ENCODE measurements around the gene BDP1.
"Not testable (repeated sequence)": the region's sequence is repeated elsewhere in the genome, so short reads cannot be mapped to it uniquely, and the experiment has no call there.

Gene BDP1

DNA sequence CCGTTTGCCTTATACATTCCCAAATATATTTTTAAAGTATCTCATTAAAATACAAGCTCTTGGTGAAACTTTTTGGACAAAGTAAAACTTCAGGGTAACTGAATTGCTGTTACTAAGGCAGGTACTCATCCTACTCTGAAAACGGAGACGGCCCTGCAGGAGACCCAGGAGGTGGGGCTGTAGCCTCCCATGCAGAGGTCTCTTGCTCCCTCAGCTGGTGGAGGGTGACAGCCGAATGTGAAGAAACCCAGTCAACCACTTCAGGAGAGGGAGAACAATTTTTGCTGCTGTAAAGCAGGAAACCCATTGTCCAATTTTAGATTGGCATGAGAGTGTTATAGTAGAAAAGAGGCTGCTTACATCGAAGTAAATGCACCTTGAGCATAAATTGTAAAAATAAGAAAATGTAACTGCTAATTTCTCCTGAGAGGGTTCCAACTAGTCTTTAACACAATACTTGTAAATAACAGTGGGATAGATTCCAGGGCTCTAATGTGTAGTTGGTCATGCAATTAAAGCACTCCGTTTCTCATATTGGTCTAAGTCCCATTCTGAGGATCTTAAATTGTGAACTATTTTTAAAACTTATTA is 8.1 kb upstream of the BDP1 start:
- peak; percentile 12 for DNase-seq (ENCODE audit: low read depth)
- H3K4me3 ChIP-seq (ENCODE audit: low read depth, low read length); in situ Hi-C loops (cut with HindIII; ENCODE audit: low sequenced_read_pairs): not testable (repeated sequence)
- TF ChIP-seq, protein P1, sequence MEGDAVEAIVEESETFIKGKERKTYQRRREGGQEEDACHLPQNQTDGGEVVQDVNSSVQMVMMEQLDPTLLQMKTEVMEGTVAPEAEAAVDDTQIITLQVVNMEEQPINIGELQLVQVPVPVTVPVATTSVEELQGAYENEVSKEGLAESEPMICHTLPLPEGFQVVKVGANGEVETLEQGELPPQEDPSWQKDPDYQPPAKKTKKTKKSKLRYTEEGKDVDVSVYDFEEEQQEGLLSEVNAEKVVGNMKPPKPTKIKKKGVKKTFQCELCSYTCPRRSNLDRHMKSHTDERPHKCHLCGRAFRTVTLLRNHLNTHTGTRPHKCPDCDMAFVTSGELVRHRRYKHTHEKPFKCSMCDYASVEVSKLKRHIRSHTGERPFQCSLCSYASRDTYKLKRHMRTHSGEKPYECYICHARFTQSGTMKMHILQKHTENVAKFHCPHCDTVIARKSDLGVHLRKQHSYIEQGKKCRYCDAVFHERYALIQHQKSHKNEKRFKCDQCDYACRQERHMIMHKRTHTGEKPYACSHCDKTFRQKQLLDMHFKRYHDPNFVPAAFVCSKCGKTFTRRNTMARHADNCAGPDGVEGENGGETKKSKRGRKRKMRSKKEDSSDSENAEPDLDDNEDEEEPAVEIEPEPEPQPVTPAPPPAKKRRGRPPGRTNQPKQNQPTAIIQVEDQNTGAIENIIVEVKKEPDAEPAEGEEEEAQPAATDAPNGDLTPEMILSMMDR (IDR thresholded peaks at IDR 0.05; ENCODE audit: low read depth, low read length, missing control alignments), result peak; percentile 48

- no peak overlapping the region for H3K4me3 ChIP-seq (ENCODE audit: low read depth, low read length)
- in situ Hi-C loops (cut with HindIII; ENCODE audit: low sequenced_read_pairs), result no loop called here
- DNase-seq (ENCODE audit: low read depth), result no peak
- TF ChIP-seq, protein P1 (IDR thresholded peaks at IDR 0.05; ENCODE audit: low read depth, low read length, missing control alignments), result no peak
Observed at GRCh38 chr5:71452876-71453275, 2.6 kb upstream of the BDP1 start.

GRCh38 chr5:71454913-71455312 is 538 bp upstream of the BDP1 start:
- TF ChIP-seq, protein P1 (IDR thresholded peaks at IDR 0.05; ENCODE audit: low read depth, low read length, missing control alignments), result no peak
- DNase-seq (ENCODE audit: low read depth), result no peak
- in situ Hi-C loops (cut with HindIII; ENCODE audit: low sequenced_read_pairs), result no loop called here
- peak overlapping the region; percentile 98 for H3K4me3 ChIP-seq (ENCODE audit: low read depth, low read length)

GRCh38 chr5:71456362-71456743 is 902 bp downstream of the BDP1 start:
- H3K4me3 ChIP-seq (ENCODE audit: low read depth, low read length), result peak overlapping the region; percentile 98
- DNase-seq (ENCODE audit: low read depth), result no peak
- in situ Hi-C loops (cut with HindIII; ENCODE audit: low sequenced_read_pairs), result no loop called here

GRCh38 chr5:71457106-71457505 is 1.7 kb downstream of the BDP1 start:
- DNase-seq (ENCODE audit: low read depth), result no peak
- TF ChIP-seq, protein P1 (IDR thresholded peaks at IDR 0.05; ENCODE audit: low read depth, low read length, missing control alignments), result no peak
- in situ Hi-C loops (cut with HindIII; ENCODE audit: low sequenced_read_pairs), result no loop called here
- peak overlapping the region; percentile 98 for H3K4me3 ChIP-seq (ENCODE audit: low read depth, low read length)

More at GRCh38 chr5:71456362-71456743, 902 bp downstream of the BDP1 start:
- TF ChIP-seq, protein P1 (IDR thresholded peaks at IDR 0.05; ENCODE audit: low read depth, low read length, missing control alignments), result no peak

DNA sequence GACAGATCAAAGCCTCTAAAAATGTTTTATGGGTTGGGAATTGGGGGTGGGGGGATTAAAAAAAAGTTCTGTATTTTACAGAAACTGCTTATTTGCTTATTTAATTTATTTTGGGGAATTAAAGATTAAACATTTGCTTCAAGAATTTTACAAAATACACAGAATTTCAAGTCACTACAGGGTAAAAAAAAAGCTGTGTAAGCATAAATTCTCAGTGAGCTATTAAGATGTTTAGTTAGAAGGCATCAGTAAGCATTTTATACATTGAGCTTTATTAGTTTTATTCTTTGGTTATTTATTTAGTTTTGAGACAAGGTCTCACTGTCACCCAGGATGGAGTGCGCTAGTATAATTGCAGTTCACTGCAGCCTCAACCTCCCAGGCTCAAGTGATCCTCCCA is 5.2 kb downstream of the BDP1 start:
- no peak overlapping the region for H3K4me3 ChIP-seq (ENCODE audit: low read depth, low read length)
- TF ChIP-seq, protein P1 (IDR thresholded peaks at IDR 0.05; ENCODE audit: low read depth, low read length, missing control alignments), result no peak
- in situ Hi-C loops (cut with HindIII; ENCODE audit: low sequenced_read_pairs), result loop anchor here (5.0 kb wide), 1 partner anchor 52 kb away; no protein-coding TSS in a partner anchor
- DNase-seq (ENCODE audit: low read depth), result no peak
